H1 (cell line): ENCODE measurements around the gene HMCN2. TPM values are rescaled to one million over a fixed set of nuclear protein-coding genes. Genes with fewer than 3 reads are reported as not detected.

Experiments
- CTCF ChIA-PET: fragments of 300-600 bp; sonication (Branson Sonifier 250); formaldehyde crosslinking; loops from one replicate; lab custom pipeline; 2021; ENCODE audit not compliant: partially characterized antibody; lab: Charles Lee
- POLR2A ChIA-PET: fragments of 300-600 bp; sonication (Branson Sonifier 250); formaldehyde crosslinking; loops from one replicate; lab custom pipeline; 2021; ENCODE audit warnings: inconsistent platforms; ENCODE audit not compliant: partially characterized antibody; lab: Charles Lee
- DNase-seq, 2 experiments: peaks; one replicate each; pipeline versions ENCODE4 v3.0.0 to v3.0.0-alpha.2; 2010 to 2022; ENCODE audit warnings: low spot score in 2 of 2, low read depth in 1 of 2, mixed read lengths in 1 of 2
- FAIRE-seq: peaks from 2 replicates; lab custom pipeline; 2011; peaks lifted over from hg19 to GRCh38; lab: Jason Lieb, UNC
- H2AFZ ChIP-seq: 2 replicates; pipeline ENCODE4 v1.8.1; 2012; ENCODE audit warnings: low read length, inconsistent platforms
- H2AK5ac ChIP-seq: 2 replicates; pipeline ENCODE4 v1.6.1; 2013; ENCODE audit warnings: low read depth, low read length
- H2BK120ac ChIP-seq: replicated peaks from 2 replicates; pipeline ENCODE3; 2013; ENCODE audit warnings: low read depth, low read length, inconsistent platforms
- H2BK12ac ChIP-seq: 2 replicates; pipeline ENCODE4 v1.6.1; 2013; ENCODE audit warnings: low read depth, low read length
- H2BK15ac ChIP-seq: 2 replicates; pipeline ENCODE4 v1.6.1; 2013; ENCODE audit warnings: low read length
- H2BK20ac ChIP-seq: 2 replicates; pipeline ENCODE4 v1.6.1; 2013; ENCODE audit warnings: low read length
- H2BK5ac ChIP-seq: 2 replicates; pipeline ENCODE4 v1.6.1; 2013; ENCODE audit warnings: low read depth, low read length
- H3K14ac ChIP-seq: 2 replicates; pipeline ENCODE4 v1.6.1; 2013; ENCODE audit warnings: inconsistent platforms; ENCODE audit not compliant: insufficient read length
- H3K18ac ChIP-seq: 2 replicates; pipeline ENCODE4 v1.6.1; 2013; ENCODE audit warnings: low read length; ENCODE audit errors: extremely low read depth
- H3K23ac ChIP-seq: 2 replicates; pipeline ENCODE4 v1.6.1; 2013; ENCODE audit warnings: inconsistent platforms; ENCODE audit not compliant: insufficient read length
- H3K23me2 ChIP-seq: 2 replicates; pipeline ENCODE4 v1.6.1; 2013; ENCODE audit warnings: low read depth, low read length
- H3K27ac ChIP-seq: 2 replicates; pipeline ENCODE4 v1.6.1; 2011; ENCODE audit warnings: low read depth, low read length, inconsistent platforms
- H3K27me3 ChIP-seq, 4 experiments: replicated peaks in 1 of 4; 1 replicate in 1 of 4; 2 replicates in 3 of 4; pipeline versions ENCODE4 v1.6.1 to v1.8.1; 2011 to 2013; ENCODE audit warnings: low read length in 3 of 4, mild to moderate bottlenecking in 3 of 4, inconsistent platforms in 2 of 4, mixed read lengths in 2 of 4, moderate library complexity in 1 of 4; ENCODE audit not compliant: control insufficient read depth in 3 of 4, insufficient read depth in 3 of 4; ENCODE audit errors: extremely low read depth in 1 of 4
- H3K36me3 ChIP-seq, 4 experiments: 2 replicates each; pipeline versions ENCODE4 v1.6.1 to v1.8.1; 2011 to 2013; ENCODE audit warnings: mild to moderate bottlenecking in 4 of 4, low read length in 3 of 4, moderate library complexity in 2 of 4, control low read depth in 1 of 4, inconsistent platforms in 1 of 4; ENCODE audit not compliant: insufficient read depth in 4 of 4, control insufficient read depth in 2 of 4
- H3K4ac ChIP-seq: replicated peaks from 2 replicates; pipeline ENCODE3; 2013; ENCODE audit warnings: low read length, low read depth, mixed read lengths, inconsistent platforms; ENCODE audit not compliant: insufficient read length
- H3K4me1 ChIP-seq, 4 experiments: replicated peaks in 1 of 4; 1 replicate in 1 of 4; 2 replicates in 3 of 4; pipeline versions ENCODE4 v1.6.1 to v1.8.1; 2011 to 2013; ENCODE audit warnings: low read length in 3 of 4, inconsistent platforms in 2 of 4, mixed read lengths in 1 of 4; ENCODE audit not compliant: insufficient read depth in 4 of 4, control insufficient read depth in 3 of 4
- H3K4me2 ChIP-seq, 2 experiments: 2 replicates each; pipeline versions ENCODE4 v1.6.1 to v1.8.1; 2011 to 2013; ENCODE audit warnings: low read depth in 2 of 2, low read length in 2 of 2, control low read depth in 1 of 2, inconsistent platforms in 1 of 2, mild to moderate bottlenecking in 1 of 2; ENCODE audit not compliant: insufficient read depth in 1 of 2
- H3K4me3 ChIP-seq, 4 experiments: fragments of 200-600, 300-600 bp in 1 of 4; sonication (generic), shearing (Covaris generic), sonication (Bioruptor Twin) in 1 of 4; 2 replicates each; pipeline versions ENCODE4 v1.5.1 to v1.8.1; 2011 to 2016; ENCODE audit warnings: low read length in 4 of 4, low read depth in 3 of 4, control low read depth in 2 of 4, inconsistent platforms in 2 of 4, mild to moderate bottlenecking in 2 of 4, mixed read lengths in 1 of 4, moderate library complexity in 1 of 4; ENCODE audit not compliant: insufficient read depth in 2 of 4; ENCODE audit errors: extremely low read depth in 1 of 4
- H3K56ac ChIP-seq: replicated peaks from 2 replicates; pipeline ENCODE3; 2013; ENCODE audit warnings: low read depth, mild to moderate bottlenecking, mixed read lengths, low read length, inconsistent platforms; ENCODE audit not compliant: insufficient read length
- H3K79me1 ChIP-seq: 2 replicates; pipeline ENCODE4 v1.6.1; 2013; ENCODE audit warnings: low read depth, low read length, control low read depth
- H3K79me2 ChIP-seq, 2 experiments: 2 replicates each; pipeline versions ENCODE4 v1.6.1 to v1.8.1; 2012 to 2013; ENCODE audit warnings: low read length in 2 of 2, mild to moderate bottlenecking in 2 of 2, inconsistent platforms in 1 of 2; ENCODE audit not compliant: insufficient read depth in 2 of 2, control insufficient read depth in 1 of 2
- H3K9ac ChIP-seq, 4 experiments: replicated peaks in 1 of 4; 1 replicate in 1 of 4; 2 replicates in 3 of 4; pipeline versions ENCODE4 v1.6.1 to v1.8.1; 2011 to 2013; ENCODE audit warnings: low read depth in 3 of 4, low read length in 3 of 4, control low read depth in 2 of 4, mild to moderate bottlenecking in 2 of 4, moderate library complexity in 2 of 4, inconsistent platforms in 1 of 4; ENCODE audit errors: extremely low read depth in 1 of 4
- H3K9me3 ChIP-seq, 2 experiments: 2 replicates each; pipeline versions ENCODE4 v1.6.1 to v1.8.1; 2012 to 2013; ENCODE audit warnings: mild to moderate bottlenecking in 2 of 2, moderate library complexity in 2 of 2, control low read depth in 1 of 2, inconsistent platforms in 1 of 2, low read depth in 1 of 2, low read length in 1 of 2, mixed read lengths in 1 of 2; ENCODE audit not compliant: insufficient read depth in 2 of 2
- H4K20me1 ChIP-seq, 2 experiments: replicated peaks in 1 of 2; 2 replicates each; pipeline versions ENCODE3 to v1.8.1; 2011 to 2013; ENCODE audit warnings: inconsistent platforms in 2 of 2, low read length in 2 of 2, mild to moderate bottlenecking in 1 of 2; ENCODE audit not compliant: insufficient read depth in 2 of 2, control insufficient read depth in 1 of 2
- H4K5ac ChIP-seq: 2 replicates; pipeline ENCODE4 v1.6.1; 2013; ENCODE audit warnings: low read length, low read depth, mixed read lengths, inconsistent platforms; ENCODE audit not compliant: insufficient read length
- H4K8ac ChIP-seq: 2 replicates; pipeline ENCODE4 v1.8.0; 2013; ENCODE audit warnings: mild to moderate bottlenecking, moderate library complexity, low read length, inconsistent platforms; ENCODE audit not compliant: insufficient read depth; ENCODE audit errors: extremely low read depth
- H4K91ac ChIP-seq: replicated peaks from 2 replicates; pipeline ENCODE3; 2013; ENCODE audit warnings: low read length, mixed read lengths, inconsistent platforms; ENCODE audit not compliant: insufficient read length
- ASH2L ChIP-seq: fragments of 200-600, 300-600 bp; sonication (generic); IDR thresholded peaks from one replicate; pipeline ENCODE4 v1.7.1; 2017; ENCODE audit warnings: low read length
- ATF2 ChIP-seq: IDR thresholded peaks from 2 replicates; pipeline ENCODE4 v1.6.1; 2012; ENCODE audit warnings: low read length, inconsistent platforms
- GABPA ChIP-seq: IDR thresholded peaks from 2 replicates; pipeline ENCODE4 v1.6.1; 2011; ENCODE audit warnings: mild to moderate bottlenecking, low read length, moderate library complexity, borderline replicate concordance; ENCODE audit not compliant: insufficient read depth
- HDAC6 ChIP-seq: IDR thresholded peaks from one replicate; pipeline ENCODE4 v1.7.1; 2012; ENCODE audit warnings: low read depth, mild to moderate bottlenecking, inconsistent platforms, low read length, moderate library complexity
- NRF1 ChIP-seq: IDR thresholded peaks from 2 replicates; pipeline ENCODE4 v1.6.1; 2011; ENCODE audit warnings: mild to moderate bottlenecking, low read depth, low read length, improper control_type of control experiment
- POLR2AphosphoS5 ChIP-seq: IDR thresholded peaks from 2 replicates; pipeline ENCODE4 v1.6.1; 2011; ENCODE audit warnings: low read depth, low read length
- SIRT6 ChIP-seq: IDR thresholded peaks from one replicate; pipeline ENCODE4 v1.7.1; 2012; ENCODE audit warnings: low read length, inconsistent platforms
- SIX5 ChIP-seq: IDR thresholded peaks from 2 replicates; pipeline ENCODE4 v1.6.1; 2011; ENCODE audit warnings: mild to moderate bottlenecking, low read depth, low read length
- SUZ12 ChIP-seq: fragments of 200-600 bp; sonication (generic); IDR thresholded peaks from 2 replicates; pipeline ENCODE4 v1.6.1; 2012; ENCODE audit warnings: mild to moderate bottlenecking, inconsistent platforms, low read length, moderate library complexity, mixed read lengths
- TBP ChIP-seq: IDR thresholded peaks from 2 replicates; pipeline ENCODE4 v1.6.1; 2011; ENCODE audit warnings: low read depth, low read length, improper control_type of control experiment
- WGBS, 2 experiments: shearing (Covaris generic) in 1 of 2; methylation state at CpG; one replicate each; pipeline versions ENCODE4 v1.1.6 to v1.1.7; 2013 to 2015; ENCODE audit warnings: low lambda C conversion rate in 2 of 2, mixed read lengths in 2 of 2, inconsistent platforms in 1 of 2, low coverage in 1 of 2, missing lambda C conversion rate in 1 of 2; ENCODE audit not compliant: insufficient replicate concordance in 2 of 2, insufficient coverage in 1 of 2, insufficient read length in 1 of 2; ENCODE audit errors: extremely low coverage in 1 of 2, missing lambda C conversion rate in 1 of 2; 5-methylcytosine and 5-hydroxymethylcytosine counted together
- polyA plus RNA-seq, 7 experiments: library from polyadenylated mRNA; depleted of rRNA in 3 of 7; stranded (reverse) in 5 of 7; unstranded in 2 of 7; fragments of >200 nt in 5 of 7; fragments of 200-250 nt in 2 of 7; gene quantifications; 1 replicate in 5 of 7; 2 replicates in 1 of 7; 4 replicates in 1 of 7; pipeline versions ENCODE4 v1.2.1 to v1.2.3, GENCODE V29; 2011 to 2013; ENCODE audit warnings: missing spikeins in 2 of 7, mixed read lengths in 2 of 7
- total RNA-seq: library from RNA; stranded (reverse); fragmentation: NEBNext Ultra II Directional; extraction: Animal tissue kit (Norgen Biotek cat#: 25700); gene quantifications from 2 replicates; pipeline ENCODE4 v1.2.1, GENCODE V29; 2021
- TF ChIP-seq, protein P1 (sequence below): IDR thresholded peaks from 2 replicates; pipeline ENCODE4 v1.6.1; 2011; ENCODE audit warnings: low read length, improper control_type of control experiment

The HMCN2 gene
- total and polyA plus RNA-seq, 2 of the 8 experiments (the other 6 are each of a cell fraction or from before 2014, with no cell fraction given): 5.0 to 9.1 TPM

- DNase-seq (no peak), FAIRE-seq (no peak)
- no peak overlapping the region for H4K5ac ChIP-seq
- no peak overlapping the region for H3K4me3 ChIP-seq
- no peak overlapping the region for H2BK15ac ChIP-seq
- peaks cover 13% of the 10 kb centered on the region; the same call in 1 of the 2 replicates for H3K23me2 ChIP-seq
- H3K27me3 ChIP-seq: no peaks in the 10 kb centered on the region
- no peaks in the 10 kb centered on the region for H3K79me1 ChIP-seq
- no peak overlapping the region for H2BK12ac ChIP-seq
- no peaks in the 10 kb centered on the region for H3K9me3 ChIP-seq
- H4K20me1 ChIP-seq: peaks cover 0 to 1% of the 10 kb centered on the region in 2 experiments
- H3K4me2 ChIP-seq: no peak overlapping the region
- H3K23ac ChIP-seq: no peak overlapping the region
- ChIA-PET CTCF (interaction anchor here (0.7 to 1.3 kb wide), 5 partner anchors 12 to 233 kb away, joined by 3 to 4 read pairs (median 3); no protein-coding TSS in a partner anchor), POLR2A (interaction anchor here (0.8 to 1.9 kb wide), 4 partner anchors 8 to 121 kb away, joined by 3 to 5 read pairs (median 3); no protein-coding TSS in a partner anchor)
- no peak overlapping the region for H2AK5ac ChIP-seq
- no peak overlapping the region for H2BK20ac ChIP-seq
- no peaks in the 10 kb centered on the region; a peak in 1 of 8 replicates for H3K36me3 ChIP-seq
- H3K27ac ChIP-seq: no peak overlapping the region
- H3K56ac ChIP-seq: no peak overlapping the region
- H3K79me2 ChIP-seq: no peaks in the 10 kb centered on the region
- no peak overlapping the region for H2BK120ac ChIP-seq
- no peak overlapping the region for H3K4ac ChIP-seq
- H2BK5ac ChIP-seq: no peak overlapping the region
- no peak overlapping the region for H3K18ac ChIP-seq
- WGBS, 2 experiments: 100% methylated on average over 1 of the region's 1 CpG
- no peak overlapping the region for H3K9ac ChIP-seq
- H3K14ac ChIP-seq: no peak overlapping the region
- no peaks in the 10 kb centered on the region for H3K4me1 ChIP-seq
- no peak overlapping the region for H4K91ac ChIP-seq
- no peak overlapping the region for H2AFZ ChIP-seq
- no peak overlapping the region for H4K8ac ChIP-seq
- TF ChIP-seq SUZ12 (no peak), GABPA (no peak), ATF2 (no peak), POLR2AphosphoS5 (no peak), ASH2L (no peak), HDAC6 (no peak), SIRT6 (no peak), NRF1 (no peak), TBP (no peak), SIX5 (no peak)
- TF ChIP-seq, protein P1, sequence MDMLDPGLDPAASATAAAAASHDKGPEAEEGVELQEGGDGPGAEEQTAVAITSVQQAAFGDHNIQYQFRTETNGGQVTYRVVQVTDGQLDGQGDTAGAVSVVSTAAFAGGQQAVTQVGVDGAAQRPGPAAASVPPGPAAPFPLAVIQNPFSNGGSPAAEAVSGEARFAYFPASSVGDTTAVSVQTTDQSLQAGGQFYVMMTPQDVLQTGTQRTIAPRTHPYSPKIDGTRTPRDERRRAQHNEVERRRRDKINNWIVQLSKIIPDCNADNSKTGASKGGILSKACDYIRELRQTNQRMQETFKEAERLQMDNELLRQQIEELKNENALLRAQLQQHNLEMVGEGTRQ: no peak
These were observed 91.5 kb downstream of the HMCN2 start for GRCh38 chr9:130356877-130357584.
